ENCODE results near the gene EGFR.

Gene EGFR

GRCh38 chr7:55046582-55047342, 27.9 kb downstream of the EGFR start:
- DNase-seq (ENCODE audit: low spot score) = no peak
- Histone ChIP-seq H3K4me3 (no peak overlapping the region), H3K27ac (no peak overlapping the region)
- TF ChIP-seq CTCF (IDR thresholded peaks at IDR 0.05) = no peak

GRCh38 chr7:55048221-55048859, 29.5 kb downstream of the EGFR start:
- no peak for TF ChIP-seq CTCF (IDR thresholded peaks at IDR 0.05)
- H3K27ac ChIP-seq = no peak overlapping the region
- no peak overlapping the region for H3K4me3 ChIP-seq
- no peak for DNase-seq (ENCODE audit: low spot score)

DNA sequence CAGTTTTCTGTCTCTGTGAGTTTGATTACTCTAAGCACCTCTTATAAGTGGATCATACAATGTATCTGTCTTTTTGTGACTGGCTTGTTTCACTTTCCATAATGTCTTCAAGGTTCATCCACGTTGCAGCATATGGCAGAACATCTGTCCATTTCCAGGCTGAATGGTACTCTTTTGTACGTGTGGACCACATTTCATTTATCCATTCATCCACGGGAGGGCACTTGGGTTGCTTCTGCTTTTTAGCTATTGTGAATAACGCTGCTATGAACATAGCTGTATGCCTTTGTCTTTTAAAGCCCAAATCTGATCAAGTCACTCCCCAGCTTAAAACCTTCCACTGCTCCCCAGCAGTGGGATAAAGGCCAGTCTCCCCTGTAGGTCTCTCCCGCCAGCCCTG, 31.5 kb downstream of the EGFR start:
- TF ChIP-seq CTCF (IDR thresholded peaks at IDR 0.05) = no peak
- Histone ChIP-seq H3K4me3 (no peak overlapping the region), H3K27ac (no peak overlapping the region)
- no peak for DNase-seq (ENCODE audit: low spot score)

- H3K27ac ChIP-seq = no peak overlapping the region
- DNase-seq (ENCODE audit: low spot score) = no peak
- TF ChIP-seq CTCF (IDR thresholded peaks at IDR 0.05) = no peak
- H3K4me3 ChIP-seq = no peak overlapping the region
Observed at GRCh38 chr7:55052081-55052480, 33.3 kb downstream of the EGFR start.

DNA sequence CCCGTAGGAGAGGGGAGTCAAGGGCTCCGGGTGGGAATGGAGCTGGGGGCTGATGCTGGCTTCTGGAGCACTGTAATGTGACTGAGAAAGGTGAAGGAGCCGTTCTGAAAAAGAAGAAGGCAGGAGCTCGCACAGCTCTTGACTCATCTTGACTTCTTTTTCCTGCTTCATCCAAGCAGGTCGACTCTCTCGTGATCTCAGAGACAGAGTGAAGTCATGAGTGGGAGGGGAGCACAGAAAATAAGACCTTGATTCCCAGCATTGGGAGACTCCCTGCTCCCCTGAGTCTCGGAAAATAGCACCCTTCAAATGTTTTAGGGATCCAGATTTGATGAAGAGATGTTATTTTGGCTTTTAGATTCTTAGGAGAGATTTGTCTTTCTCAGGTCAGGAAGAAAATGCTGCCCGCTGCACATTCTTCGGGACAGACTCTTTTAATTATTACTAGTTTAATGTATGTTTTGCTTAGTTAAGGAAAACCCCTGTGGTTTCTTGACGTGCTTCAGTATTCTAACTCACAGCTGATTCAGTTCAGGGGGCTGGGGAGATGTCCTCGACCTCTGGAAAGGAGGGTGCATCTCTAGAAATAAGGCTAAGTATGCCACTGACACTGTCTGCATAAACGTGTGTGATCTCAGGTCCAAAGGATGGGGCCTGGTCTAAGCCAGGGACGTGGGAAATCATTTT, 34.1 kb downstream of the EGFR start:
- Histone ChIP-seq H3K4me3 (no peak overlapping the region), H3K27ac (peak overlapping the region; percentile 48 to 72)
- no peak for TF ChIP-seq CTCF (IDR thresholded peaks at IDR 0.05)
- DNase-seq (ENCODE audit: low spot score) = no peak

GRCh38 chr7:55053651-55054571, 35.1 kb downstream of the EGFR start:
- DNase-seq (ENCODE audit: low spot score) = no peak
- Histone ChIP-seq H3K27ac (peak overlapping the region; percentile 48 to 72), H3K4me3 (no peak overlapping the region)
- TF ChIP-seq CTCF (IDR thresholded peaks at IDR 0.05) = peak; percentile 34

All from coronary artery (tissue), 2 donors.